Measurements from ENCODE around the gene BZW1.
"Not testable (repeated sequence)": the region's sequence is repeated elsewhere in the genome, so short reads cannot be mapped to it uniquely, and the experiment has no call there.

The BZW1 gene

DNA sequence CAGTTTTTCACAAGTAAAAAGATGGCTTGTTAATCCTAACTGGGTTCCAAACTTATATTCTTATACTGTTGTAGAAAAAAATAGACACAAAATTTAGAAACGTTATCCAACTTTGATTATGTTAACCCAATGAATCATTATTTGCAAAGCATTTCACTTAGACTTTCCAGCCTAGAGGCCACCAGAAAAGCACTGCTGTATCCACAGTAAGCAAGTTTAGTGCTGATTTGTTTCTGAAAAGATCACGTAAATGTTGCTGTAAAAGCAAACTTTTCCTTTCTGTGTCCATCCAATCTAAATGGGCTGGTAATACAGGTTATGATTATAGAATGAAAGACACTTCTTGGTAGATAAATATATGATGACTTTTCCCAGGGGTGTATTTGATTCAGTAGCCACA lies 17.6 kb upstream of the BZW1 start:
- DNase-seq, result no peak

GRCh38 chr2:200795028-200795440 lies 16.7 kb upstream of the BZW1 start:
- no peak for DNase-seq

- DNase-seq, result no peak
These were observed 15.1 kb upstream of the BZW1 start for GRCh38 chr2:200796561-200796960.

- no peak for DNase-seq
These were observed 14.4 kb upstream of the BZW1 start for GRCh38 chr2:200797242-200797770.

GRCh38 chr2:200798514-200798913 lies 13.2 kb upstream of the BZW1 start:
- DNase-seq, result no peak

- DNase-seq, result no peak
These were observed 11.3 kb upstream of the BZW1 start for GRCh38 chr2:200800458-200800857.

DNA sequence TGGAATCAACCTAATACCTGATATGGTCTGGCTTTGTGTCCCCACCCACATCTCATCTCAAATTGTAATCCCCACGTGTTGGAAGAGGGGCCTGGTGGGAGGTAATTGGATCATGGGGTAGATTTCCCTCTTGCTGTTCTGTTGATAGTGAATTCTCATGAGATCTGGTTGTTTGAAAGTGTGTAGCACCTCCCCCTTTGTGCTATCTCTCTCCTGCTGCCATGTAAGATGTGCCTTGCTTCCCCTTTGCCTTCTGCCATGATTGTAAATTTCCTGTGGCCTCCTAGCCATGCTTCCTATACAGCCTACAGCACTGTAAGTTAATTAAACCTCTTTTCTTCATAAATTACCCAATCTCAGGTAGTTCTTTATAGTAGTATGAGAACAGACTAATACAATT lies 10.3 kb upstream of the BZW1 start:
- not testable (repeated sequence) for DNase-seq

- no peak for DNase-seq
These were observed 2.0 kb upstream of the BZW1 start for GRCh38 chr2:200809506-200810251.

GRCh38 chr2:200810252-200810997 lies 1.3 kb upstream of the BZW1 start:
- DNase-seq, result peak; percentile 80 to 82

DNA sequence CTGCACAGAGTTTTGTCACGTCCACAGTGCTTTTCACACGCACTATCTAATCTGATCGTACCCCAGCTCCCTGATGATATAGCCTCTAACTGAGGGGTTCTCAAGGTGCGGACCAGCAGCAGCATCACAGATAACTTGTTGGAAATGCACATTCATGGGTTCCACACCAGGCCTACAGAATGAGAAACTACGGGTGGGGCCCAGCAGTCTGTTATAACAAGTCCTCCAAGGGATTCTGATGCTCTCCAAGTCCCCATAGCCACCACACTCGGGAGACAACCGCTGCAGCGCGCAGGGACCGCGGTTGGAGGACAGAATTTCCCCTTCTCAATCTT lies 745 bp upstream of the BZW1 start:
- DNase-seq, result no peak

- peak; percentile 47 to 73 for DNase-seq
These were observed 662 bp downstream of the BZW1 start for GRCh38 chr2:200812122-200813022.

DNA sequence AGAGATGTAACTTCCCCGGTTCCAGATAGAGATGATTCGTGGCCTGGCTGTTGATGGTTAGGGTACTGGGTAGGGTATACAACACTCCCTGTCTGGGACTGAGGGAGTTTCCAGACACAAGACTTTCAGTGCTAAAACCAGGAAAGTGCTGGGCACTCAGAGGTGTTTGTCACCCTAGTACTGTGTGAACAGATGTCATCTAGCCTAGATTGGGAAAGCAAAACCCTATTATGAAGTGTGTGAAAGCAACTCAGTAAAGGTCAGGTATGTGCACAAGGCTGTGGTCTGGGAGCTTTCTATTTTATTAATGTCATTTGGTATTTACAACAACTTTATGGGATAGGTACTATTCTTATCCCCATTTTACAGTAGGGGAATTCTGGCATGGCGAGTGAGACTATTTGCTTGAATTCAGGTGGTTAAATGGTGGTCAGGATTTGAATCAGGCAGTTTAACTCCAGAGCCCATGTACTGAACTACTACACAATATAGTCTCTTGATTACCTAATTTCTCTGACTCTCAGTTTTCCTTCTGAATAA lies 2.6 kb downstream of the BZW1 start:
- DNase-seq, result no peak

- DNase-seq, result no peak
These were observed 3.2 kb downstream of the BZW1 start for GRCh38 chr2:200814917-200815316.

DNA sequence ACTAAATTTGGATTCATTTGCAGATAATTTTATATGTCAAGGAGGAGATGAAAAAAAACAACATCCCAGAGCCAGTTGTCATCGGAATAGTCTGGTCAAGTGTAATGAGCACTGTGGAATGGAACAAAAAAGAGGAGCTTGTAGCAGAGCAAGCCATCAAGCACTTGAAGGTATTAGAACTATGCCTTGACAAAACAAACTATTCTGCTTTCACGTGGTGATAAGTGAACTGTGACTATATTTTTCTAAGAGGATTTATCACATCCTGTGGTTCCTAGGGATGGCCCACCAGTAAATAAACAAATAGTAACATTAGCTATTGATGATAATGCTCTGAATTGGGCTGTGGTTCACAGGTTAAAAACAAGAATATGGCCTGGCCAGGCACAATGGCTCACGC lies 7.0 kb downstream of the BZW1 start:
- not testable (repeated sequence) for DNase-seq

- no peak for DNase-seq
These were observed 9.0 kb downstream of the BZW1 start for GRCh38 chr2:200820573-200821234.

DNA sequence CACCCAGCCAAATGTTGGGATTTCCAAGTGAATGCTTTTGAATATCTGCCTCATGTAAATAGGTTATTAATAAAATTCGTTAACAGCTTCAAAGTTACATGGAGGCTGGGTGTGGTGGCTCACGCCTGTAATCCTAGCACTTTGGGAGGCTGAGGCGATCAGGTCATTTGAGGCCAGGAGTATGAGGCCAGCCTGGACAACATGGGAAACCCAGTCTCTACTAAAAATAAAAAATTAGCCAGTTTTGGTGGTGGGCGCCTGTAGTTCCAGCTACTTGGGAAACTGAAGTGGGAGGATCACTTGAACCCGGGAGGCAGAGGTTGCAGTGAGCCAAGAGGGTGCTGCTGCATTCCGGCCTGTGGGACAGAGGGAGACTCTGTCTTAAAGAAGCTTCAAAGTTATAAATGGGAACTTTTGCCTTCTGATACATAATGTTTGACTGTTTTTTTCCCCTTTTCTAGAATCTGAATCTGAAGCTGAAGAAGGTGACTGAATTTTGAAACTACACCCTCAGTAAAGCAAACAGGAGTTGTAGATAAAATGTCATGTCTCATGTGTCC lies 10.1 kb downstream of the BZW1 start:
- no peak for DNase-seq

GRCh38 chr2:200828104-200828503 lies 16.4 kb downstream of the BZW1 start:
- no peak for DNase-seq

- no peak for DNase-seq
These were observed 17.0 kb downstream of the BZW1 start for GRCh38 chr2:200828572-200829257.

GRCh38 chr2:200829258-200829655 lies 17.5 kb downstream of the BZW1 start:
- no peak for DNase-seq

DNA sequence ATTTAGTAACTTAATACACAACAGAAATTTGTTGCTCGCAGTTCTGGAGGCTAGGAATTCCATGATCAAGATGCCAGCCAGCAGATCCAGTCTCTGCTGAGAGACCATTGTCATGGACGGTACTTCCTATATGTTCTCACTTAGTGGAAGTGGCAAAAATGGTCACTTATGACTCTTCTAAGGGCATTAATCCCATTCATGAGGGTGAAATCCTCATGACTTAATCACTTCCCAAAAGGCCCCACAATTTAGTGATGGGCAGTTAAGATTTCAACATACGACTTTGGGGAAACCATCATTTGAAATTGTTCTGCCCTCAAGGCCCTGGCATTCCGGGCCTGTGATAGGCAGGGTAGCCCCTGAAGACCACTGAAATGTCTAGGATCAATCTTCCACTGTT lies 23.0 kb downstream of the BZW1 start:
- no peak for DNase-seq

- no peak for DNase-seq
These were observed 27.8 kb downstream of the BZW1 start for GRCh38 chr2:200839513-200839912.

Measured in Kasumi-1 (cell line).